Erythroblast (primary cell): ENCODE data around the gene SHROOM4.

ENCODE experiments used
- GATA1 ChIP-seq: IDR thresholded peaks from 2 replicates; pipeline ENCODE4 v1.6.1; 2011; ENCODE audit warnings: low read depth, mild to moderate bottlenecking, control low read depth, low read length, moderate library complexity
- POLR2A ChIP-seq: IDR thresholded peaks from 2 replicates; pipeline ENCODE4 v1.6.1; 2011; ENCODE audit warnings: mild to moderate bottlenecking, low read length

DNA sequence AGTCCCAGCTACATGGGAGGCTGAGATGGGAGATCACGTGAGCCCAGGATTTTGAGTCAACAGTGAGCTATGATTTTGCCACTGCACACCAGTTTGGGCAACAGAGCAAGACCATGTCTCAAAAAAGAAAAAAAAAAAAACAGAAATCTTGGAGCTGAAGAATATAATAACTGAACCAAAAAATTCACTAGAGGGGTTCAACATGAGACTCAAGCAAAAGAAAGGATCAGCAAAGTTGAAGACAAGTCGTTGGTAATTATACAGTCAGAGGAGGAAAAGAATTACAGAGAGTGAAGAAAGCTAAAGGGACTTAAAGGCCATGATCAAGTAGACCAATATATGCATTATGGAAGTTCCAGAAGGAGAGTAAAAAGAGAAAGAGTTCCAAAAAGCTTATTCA lies 26.9 kb downstream of the SHROOM4 start:
- TF ChIP-seq POLR2A: no peak
- no peak for TF ChIP-seq GATA1
